OCI-LY7 (cell line): ENCODE data around the gene EPB41L2. TPM values are rescaled to one million over a fixed set of nuclear protein-coding genes. Genes with fewer than 3 reads are reported as not detected.

Experiments
- BruUV-seq: library from RNA; stranded (reverse); fragments of 400-500 nt; replicated peaks from 2 replicates; lab custom pipeline; 2021; lab: Mats Ljungman, UMichigan
- CTCF ChIA-PET: fragments of 300-600 bp; sonication (Branson Sonifier 250); formaldehyde crosslinking; loops from one replicate; lab custom pipeline; 2022; ENCODE audit warnings: antibody characterized with exemption; ENCODE audit not compliant: unreplicated experiment; lab: Charles Lee
- POLR2A ChIA-PET: fragments of 300-600 bp; sonication (Branson Sonifier 250); formaldehyde crosslinking; loops from one replicate; lab custom pipeline; 2022; ENCODE audit warnings: antibody characterized with exemption; lab: Charles Lee
- DNase-seq: peaks from one replicate; pipeline ENCODE4 v3.0.0-alpha.2; 2015; ENCODE audit warnings: low spot score
- H2AFZ ChIP-seq: fragments of 200-600 bp; sonication (generic), shearing (Covaris generic); 2 replicates; pipeline ENCODE4 v1.6.1; 2014; ENCODE audit warnings: mild to moderate bottlenecking, antibody characterized with exemption, low read length, moderate library complexity
- H3K27ac ChIP-seq: fragments of 200-600 bp; sonication (generic); 2 replicates; pipeline ENCODE4 v1.5.1; 2014; ENCODE audit warnings: mixed run types, low read depth, mild to moderate bottlenecking, moderate library complexity, low read length, inconsistent platforms; ENCODE audit not compliant: poor library complexity, severe bottlenecking
- H3K36me3 ChIP-seq: fragments of 200-600 bp; sonication (generic); 2 replicates; pipeline ENCODE4 v1.6.1; 2014; ENCODE audit warnings: mild to moderate bottlenecking, antibody characterized with exemption, low read length, moderate library complexity, mixed read lengths; ENCODE audit not compliant: insufficient read depth
- H3K4me1 ChIP-seq: fragments of 200-600 bp; sonication (generic); 2 replicates; pipeline ENCODE4 v1.5.1; 2014; ENCODE audit warnings: mild to moderate bottlenecking, low read length; ENCODE audit not compliant: insufficient read depth, poor library complexity, severe bottlenecking
- H3K4me2 ChIP-seq: fragments of 200-600 bp; sonication (generic); 2 replicates; pipeline ENCODE4 v1.6.1; 2014; ENCODE audit warnings: mild to moderate bottlenecking, low read length
- H3K4me3 ChIP-seq: fragments of 200-600 bp; sonication (generic); 2 replicates; pipeline ENCODE4 v1.5.1; 2014; ENCODE audit warnings: mild to moderate bottlenecking, low read depth, low read length; ENCODE audit not compliant: poor library complexity, severe bottlenecking
- H3K79me2 ChIP-seq: fragments of 200-600 bp; sonication (generic); 2 replicates; pipeline ENCODE4 v1.6.1; 2016; ENCODE audit warnings: low read depth, mild to moderate bottlenecking, low read length, moderate library complexity, mixed read lengths; ENCODE audit not compliant: insufficient read depth
- H3K9me2 ChIP-seq: fragments of 200-600 bp; sonication (generic); 2 replicates; pipeline ENCODE4 v1.6.1; 2016; ENCODE audit warnings: mild to moderate bottlenecking, low read length, mixed read lengths; ENCODE audit not compliant: insufficient read depth
- H3K9me3 ChIP-seq: fragments of 200-600 bp; sonication (generic); 2 replicates; pipeline ENCODE4 v1.6.1; 2014; ENCODE audit warnings: mild to moderate bottlenecking, mixed run types, low read length, mixed read lengths
- H4K20me1 ChIP-seq: fragments of 200-600 bp; sonication (generic); 2 replicates; pipeline ENCODE4 v1.6.1; 2014; ENCODE audit warnings: mild to moderate bottlenecking, antibody characterized with exemption, low read length, moderate library complexity, mixed read lengths; ENCODE audit not compliant: insufficient read depth
- CTCF ChIP-seq: fragments of 200-600 bp; sonication (generic); conservative IDR thresholded peaks from 2 replicates; pipeline ENCODE4 v1.5.1; 2014; ENCODE audit warnings: mild to moderate bottlenecking, antibody characterized with exemption, low read length, moderate library complexity, mixed read lengths
- EZH2phosphoT487 ChIP-seq: fragments of 200-600 bp; sonication (generic); IDR thresholded peaks from 2 replicates; pipeline ENCODE4 v1.6.1; 2018; ENCODE audit warnings: low read depth, borderline replicate concordance, mild to moderate bottlenecking, mixed run types, antibody characterized with exemption, low read length, moderate library complexity, mixed read lengths
- intact Hi-C: fragments of 100-400 bp; cut with micrococcal nuclease; formaldehyde crosslinking; loops from one replicate; pipeline ENCODE4 v1.10.0; 2022; ENCODE audit not compliant: unreplicated experiment
- total RNA-seq, 2 experiments: library from RNA; depleted of rRNA in 1 of 2; stranded (reverse); fragments of >200 nt in 1 of 2; shearing (Covaris generic) in 1 of 2; gene quantifications; 2 replicates each; pipeline ENCODE4 v1.2.3, GENCODE V29; 2014 to 2022

The EPB41L2 gene
- total RNA-seq, 2 experiments from 2014 or later, result 36.7 to 138 TPM

GRCh38 chr6:131082335-131082734 lies 19.3 kb upstream of the EPB41L2 start:
- Histone ChIP-seq H2AFZ (no peak overlapping the region), H3K36me3 (no peaks in the 10 kb centered on the region), H4K20me1 (no peaks in the 10 kb centered on the region), H3K4me3 (no peak overlapping the region), H3K9me3 (no peaks in the 10 kb centered on the region), H3K4me1 (no peaks in the 10 kb centered on the region), H3K27ac (no peak overlapping the region), H3K4me2 (no peak overlapping the region), H3K79me2 (no peaks in the 10 kb centered on the region), H3K9me2 (no peaks in the 10 kb centered on the region)
- TF ChIP-seq EZH2phosphoT487 (no peak), CTCF (no peak)
- ChIA-PET CTCF (no interaction called here), POLR2A (interaction anchor here (0.6 to 1.0 kb wide), 5 partner anchors 10 to 147 kb away, joined by 3 to 5 read pairs (median 3); partner anchors contain the start of gene EPB41L2)
- intact Hi-C loops, result no loop called here
- BruUV-seq, result no TSS peak
- DNase-seq, result no peak

DNA sequence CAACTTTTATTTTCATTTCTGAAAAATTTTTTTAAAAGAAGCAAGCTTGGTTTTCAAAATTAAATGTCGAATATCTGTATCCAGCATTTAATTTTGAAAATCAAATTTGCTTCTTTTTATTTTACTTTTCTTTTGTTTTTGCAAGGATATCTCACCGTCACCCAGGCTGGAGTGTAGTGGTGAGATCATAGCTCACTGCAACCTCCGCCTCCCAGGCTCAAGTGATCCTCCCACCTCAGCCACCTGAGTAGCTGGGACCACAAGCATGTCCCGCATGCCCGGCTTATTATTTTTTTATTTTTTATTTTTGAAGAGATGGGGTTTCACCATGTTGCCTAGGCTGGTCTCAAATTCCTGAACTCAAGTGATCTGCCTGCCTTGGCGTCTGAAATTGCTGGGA lies 17.0 kb upstream of the EPB41L2 start:
- intact Hi-C loops, result no loop called here
- H3K4me1 ChIP-seq, result no peaks in the 10 kb centered on the region
- no peak for DNase-seq
- H3K79me2 ChIP-seq, result no peaks in the 10 kb centered on the region
- no peaks in the 10 kb centered on the region for H3K9me3 ChIP-seq
- no peaks in the 10 kb centered on the region for H3K9me2 ChIP-seq
- no TSS peak for BruUV-seq
- H4K20me1 ChIP-seq, result no peaks in the 10 kb centered on the region
- H3K4me2 ChIP-seq, result no peak overlapping the region
- ChIA-PET POLR2A (no interaction called here), CTCF (no interaction called here)
- no peak overlapping the region for H2AFZ ChIP-seq
- no peak overlapping the region for H3K27ac ChIP-seq
- no peaks in the 10 kb centered on the region for H3K36me3 ChIP-seq
- TF ChIP-seq CTCF (no peak), EZH2phosphoT487 (no peak)
- H3K4me3 ChIP-seq, result no peak overlapping the region

DNA sequence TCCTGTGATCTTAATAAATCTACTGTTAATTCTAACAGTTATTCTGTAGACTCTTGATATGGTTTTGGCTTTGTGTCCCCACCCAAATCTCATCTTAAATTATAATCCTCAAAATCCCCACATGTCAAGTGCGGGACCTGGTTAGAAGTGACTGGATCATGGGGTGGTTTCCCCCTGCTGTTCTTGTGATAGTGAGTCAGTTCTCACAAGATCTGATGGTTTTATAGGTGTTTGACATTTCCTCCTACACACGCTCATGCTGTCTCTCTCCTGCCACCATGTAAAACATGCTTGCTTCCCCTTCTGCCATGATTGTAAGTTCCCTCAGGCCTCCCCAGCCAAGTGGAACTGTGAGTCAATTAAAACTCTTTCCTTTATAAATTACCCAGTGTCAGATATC lies 10.5 kb upstream of the EPB41L2 start:
- DNase-seq, result no peak
- Histone ChIP-seq H3K36me3 (no peaks in the 10 kb centered on the region), H3K9me2 (no peaks in the 10 kb centered on the region), H3K79me2 (no peaks in the 10 kb centered on the region), H3K27ac (no peak overlapping the region), H3K4me2 (no peak overlapping the region), H4K20me1 (no peaks in the 10 kb centered on the region), H3K9me3 (no peaks in the 10 kb centered on the region), H2AFZ (no peak overlapping the region), H3K4me3 (no peak overlapping the region), H3K4me1 (no peaks in the 10 kb centered on the region)
- no TSS peak for BruUV-seq
- ChIA-PET POLR2A (interaction anchor here (0.9 kb wide), 1 partner anchor 8 kb away, joined by 3 read pairs; no protein-coding TSS in a partner anchor), CTCF (no interaction called here)
- intact Hi-C loops, result no loop called here
- TF ChIP-seq CTCF (no peak), EZH2phosphoT487 (no peak)
